Transverse colon (tissue), 3 donors: Measurements from ENCODE around the gene ZNF600.

Experiments used
- POLR2A ChIP-seq: fragments of 450-650 bp; IDR thresholded peaks from one replicate; pipeline ENCODE4 v1.6.1; 2016; ENCODE audit warnings: antibody characterized with exemption, mild to moderate bottlenecking, moderate library complexity
- TF ChIP-seq, protein P1 (sequence below), 5 experiments: fragments of 200-600 bp in 3 of 5; fragments of 450-650 bp in 2 of 5; sonication (generic) in 3 of 5; IDR thresholded peaks; 1 replicate in 2 of 5; 2 replicates in 3 of 5; pipeline ENCODE4 v1.5.1; 2016 to 2017; ENCODE audit warnings: antibody characterized with exemption in 5 of 5, inconsistent platforms in 3 of 5, mild to moderate bottlenecking in 2 of 5, moderate library complexity in 1 of 5

DNA sequence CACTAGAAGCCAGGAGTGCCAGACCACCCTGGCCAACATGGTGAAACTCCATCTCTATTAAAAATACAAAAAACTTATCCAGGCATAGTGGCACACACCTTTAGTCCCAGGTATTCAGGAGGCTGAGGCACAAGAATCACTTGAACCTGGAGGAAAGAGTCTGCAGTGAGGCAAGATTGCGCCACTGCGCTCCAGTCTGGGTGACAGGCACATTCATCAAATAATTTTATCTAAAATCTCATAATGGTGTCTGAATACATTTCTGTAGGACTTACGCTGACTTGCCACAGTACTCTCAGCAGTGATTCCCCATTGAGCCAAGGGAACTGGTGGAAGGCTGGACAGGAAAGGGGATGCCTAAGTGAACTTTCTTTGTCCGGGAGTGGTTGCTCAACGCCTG is 39.2 kb upstream of the ZNF600 start:
- TF ChIP-seq POLR2A = no peak
- TF ChIP-seq, protein P1, sequence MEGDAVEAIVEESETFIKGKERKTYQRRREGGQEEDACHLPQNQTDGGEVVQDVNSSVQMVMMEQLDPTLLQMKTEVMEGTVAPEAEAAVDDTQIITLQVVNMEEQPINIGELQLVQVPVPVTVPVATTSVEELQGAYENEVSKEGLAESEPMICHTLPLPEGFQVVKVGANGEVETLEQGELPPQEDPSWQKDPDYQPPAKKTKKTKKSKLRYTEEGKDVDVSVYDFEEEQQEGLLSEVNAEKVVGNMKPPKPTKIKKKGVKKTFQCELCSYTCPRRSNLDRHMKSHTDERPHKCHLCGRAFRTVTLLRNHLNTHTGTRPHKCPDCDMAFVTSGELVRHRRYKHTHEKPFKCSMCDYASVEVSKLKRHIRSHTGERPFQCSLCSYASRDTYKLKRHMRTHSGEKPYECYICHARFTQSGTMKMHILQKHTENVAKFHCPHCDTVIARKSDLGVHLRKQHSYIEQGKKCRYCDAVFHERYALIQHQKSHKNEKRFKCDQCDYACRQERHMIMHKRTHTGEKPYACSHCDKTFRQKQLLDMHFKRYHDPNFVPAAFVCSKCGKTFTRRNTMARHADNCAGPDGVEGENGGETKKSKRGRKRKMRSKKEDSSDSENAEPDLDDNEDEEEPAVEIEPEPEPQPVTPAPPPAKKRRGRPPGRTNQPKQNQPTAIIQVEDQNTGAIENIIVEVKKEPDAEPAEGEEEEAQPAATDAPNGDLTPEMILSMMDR (IDR thresholded peaks at IDR 0.05) = no peak
